Brain microvascular endothelial cell (primary cell): ENCODE measurements around the gene MORN5.

Experiments
- DNase-seq: peaks from one replicate; pipeline ENCODE4 v3.0.0-alpha.2; 2020
- H3K27ac ChIP-seq: fragments of 250-450 bp; sonication (Bioruptor Pico); 2 replicates; pipeline ENCODE4 v1.5.1; 2020; ENCODE audit warnings: mild to moderate bottlenecking, moderate library complexity
- H3K27me3 ChIP-seq: fragments of 250-450 bp; sonication (Bioruptor Pico); replicated peaks from 2 replicates; pipeline ENCODE4 v1.5.1; 2020; ENCODE audit warnings: mild to moderate bottlenecking
- H3K36me3 ChIP-seq: fragments of 250-450 bp; sonication (Bioruptor Pico); replicated peaks from 2 replicates; pipeline ENCODE4 v1.5.1; 2020; ENCODE audit warnings: mild to moderate bottlenecking
- H3K4me3 ChIP-seq: 2 replicates; pipeline ENCODE4 v1.5.1; 2011; ENCODE audit warnings: low read depth, mild to moderate bottlenecking, control low read depth, low read length, moderate library complexity
- in situ Hi-C: cut with HindIII; loops from 2 replicates; pipeline ENCODE4 v1.10.0; 2017; ENCODE audit warnings: low sequenced_read_pairs, low pct_ligation_motif_present
- TF ChIP-seq, protein P1 (sequence below): IDR thresholded peaks from 2 replicates; pipeline ENCODE4 v1.5.1; 2011; ENCODE audit warnings: low read depth, mild to moderate bottlenecking, moderate library complexity, low read length, control low read depth, inconsistent platforms; ENCODE audit errors: missing control alignments

The MORN5 gene

DNA sequence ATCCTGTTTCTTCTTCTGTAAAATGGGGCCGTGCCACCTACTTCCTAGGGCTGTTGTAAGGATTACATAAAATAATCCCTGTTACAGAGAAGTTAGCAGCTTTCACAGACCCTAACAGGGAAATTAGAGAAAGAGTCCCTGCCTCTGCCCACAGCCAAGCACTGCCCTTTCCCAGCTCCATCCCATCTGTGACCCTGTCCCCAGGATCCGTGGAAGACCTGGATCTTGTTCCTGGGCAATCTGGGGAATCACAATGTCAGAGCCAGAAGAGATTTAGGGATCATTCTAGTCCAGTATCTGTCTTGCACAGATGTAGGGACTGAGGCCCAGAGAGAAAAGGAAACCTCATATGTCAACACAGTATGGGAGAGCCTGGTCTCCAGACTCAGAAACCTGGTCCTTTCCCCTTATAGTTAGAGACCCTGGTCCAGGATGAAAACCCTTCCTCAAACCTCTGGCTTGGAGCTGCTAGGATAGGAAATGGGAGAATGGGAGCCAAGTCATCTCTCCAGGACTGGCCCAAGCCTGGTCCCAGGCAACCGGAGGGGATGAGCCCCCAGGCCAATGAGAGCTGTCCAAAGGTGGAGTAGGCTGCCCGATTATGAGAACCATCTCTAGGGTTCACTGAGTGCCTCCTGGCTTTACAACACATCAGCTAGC lies 56.6 kb downstream of the MORN5 start:
- Histone ChIP-seq H3K4me3 (no peak overlapping the region), H3K27ac (no peak overlapping the region), H3K36me3 (no peaks in the 10 kb centered on the region), H3K27me3 (peaks cover 100% of the 10 kb centered on the region)
- TF ChIP-seq, protein P1, sequence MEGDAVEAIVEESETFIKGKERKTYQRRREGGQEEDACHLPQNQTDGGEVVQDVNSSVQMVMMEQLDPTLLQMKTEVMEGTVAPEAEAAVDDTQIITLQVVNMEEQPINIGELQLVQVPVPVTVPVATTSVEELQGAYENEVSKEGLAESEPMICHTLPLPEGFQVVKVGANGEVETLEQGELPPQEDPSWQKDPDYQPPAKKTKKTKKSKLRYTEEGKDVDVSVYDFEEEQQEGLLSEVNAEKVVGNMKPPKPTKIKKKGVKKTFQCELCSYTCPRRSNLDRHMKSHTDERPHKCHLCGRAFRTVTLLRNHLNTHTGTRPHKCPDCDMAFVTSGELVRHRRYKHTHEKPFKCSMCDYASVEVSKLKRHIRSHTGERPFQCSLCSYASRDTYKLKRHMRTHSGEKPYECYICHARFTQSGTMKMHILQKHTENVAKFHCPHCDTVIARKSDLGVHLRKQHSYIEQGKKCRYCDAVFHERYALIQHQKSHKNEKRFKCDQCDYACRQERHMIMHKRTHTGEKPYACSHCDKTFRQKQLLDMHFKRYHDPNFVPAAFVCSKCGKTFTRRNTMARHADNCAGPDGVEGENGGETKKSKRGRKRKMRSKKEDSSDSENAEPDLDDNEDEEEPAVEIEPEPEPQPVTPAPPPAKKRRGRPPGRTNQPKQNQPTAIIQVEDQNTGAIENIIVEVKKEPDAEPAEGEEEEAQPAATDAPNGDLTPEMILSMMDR = no peak
- DNase-seq = no peak
- in situ Hi-C loops = no loop called here

DNA sequence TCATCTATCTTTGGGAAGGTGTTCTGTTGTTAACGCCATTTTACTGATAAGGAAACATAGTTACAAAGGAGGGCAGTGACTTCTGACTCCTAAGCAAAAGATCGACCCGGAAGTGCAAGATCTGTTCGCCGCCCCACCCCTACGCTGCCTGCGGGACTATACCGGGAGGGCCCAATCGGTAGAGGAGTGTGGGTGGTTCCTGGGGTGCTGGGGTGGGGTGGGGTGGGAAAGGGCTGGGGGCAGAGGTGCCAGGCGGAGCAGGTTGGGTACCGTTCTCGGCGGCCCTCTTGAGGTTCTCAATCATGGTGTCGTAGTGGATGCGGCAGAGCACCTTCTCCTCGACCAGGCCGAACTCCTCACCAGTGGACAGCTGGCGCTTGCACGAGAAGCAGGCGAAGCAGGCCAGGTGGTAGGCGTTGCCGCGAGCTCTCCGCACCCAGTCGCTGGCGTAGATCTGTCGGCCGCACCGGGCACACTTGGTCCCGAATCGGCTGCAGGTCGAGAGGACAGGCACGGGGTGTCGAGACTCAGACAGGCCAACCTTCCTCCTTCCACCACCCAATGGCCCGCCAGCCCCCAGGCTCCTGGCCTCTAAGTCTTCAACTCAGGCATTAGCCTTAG lies 57.2 kb downstream of the MORN5 start:
- no peak overlapping the region for H3K4me3 ChIP-seq
- DNase-seq = no peak
- no peaks in the 10 kb centered on the region for H3K36me3 ChIP-seq
- H3K27ac ChIP-seq = no peak overlapping the region
- H3K27me3 ChIP-seq = peaks cover 100% of the 10 kb centered on the region
- in situ Hi-C loops = no loop called here
- TF ChIP-seq, protein P1 = no peak

DNA sequence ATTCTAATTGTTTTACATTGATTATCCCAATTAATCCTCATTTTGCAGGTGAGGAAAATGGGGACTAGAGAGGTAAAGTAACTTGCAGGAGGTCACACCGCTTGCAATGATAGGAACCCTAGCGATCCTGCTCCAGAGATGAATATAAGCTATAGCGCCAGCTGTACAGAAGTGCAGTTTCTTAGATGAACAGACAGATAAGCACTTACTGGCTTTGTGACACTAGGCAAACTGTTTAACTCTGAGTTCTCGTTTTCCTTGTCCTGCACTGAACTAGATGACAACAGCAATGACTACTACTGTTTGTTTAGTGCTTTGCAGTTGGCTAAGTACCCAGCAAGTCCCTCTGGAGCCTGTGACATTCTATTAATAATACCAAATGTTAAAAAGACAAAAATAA lies 57.9 kb downstream of the MORN5 start:
- Histone ChIP-seq H3K36me3 (no peaks in the 10 kb centered on the region), H3K27ac (no peak overlapping the region), H3K27me3 (peaks cover 100% of the 10 kb centered on the region), H3K4me3 (no peak overlapping the region)
- in situ Hi-C loops = no loop called here
- no peak for DNase-seq
- TF ChIP-seq, protein P1 = no peak

DNA sequence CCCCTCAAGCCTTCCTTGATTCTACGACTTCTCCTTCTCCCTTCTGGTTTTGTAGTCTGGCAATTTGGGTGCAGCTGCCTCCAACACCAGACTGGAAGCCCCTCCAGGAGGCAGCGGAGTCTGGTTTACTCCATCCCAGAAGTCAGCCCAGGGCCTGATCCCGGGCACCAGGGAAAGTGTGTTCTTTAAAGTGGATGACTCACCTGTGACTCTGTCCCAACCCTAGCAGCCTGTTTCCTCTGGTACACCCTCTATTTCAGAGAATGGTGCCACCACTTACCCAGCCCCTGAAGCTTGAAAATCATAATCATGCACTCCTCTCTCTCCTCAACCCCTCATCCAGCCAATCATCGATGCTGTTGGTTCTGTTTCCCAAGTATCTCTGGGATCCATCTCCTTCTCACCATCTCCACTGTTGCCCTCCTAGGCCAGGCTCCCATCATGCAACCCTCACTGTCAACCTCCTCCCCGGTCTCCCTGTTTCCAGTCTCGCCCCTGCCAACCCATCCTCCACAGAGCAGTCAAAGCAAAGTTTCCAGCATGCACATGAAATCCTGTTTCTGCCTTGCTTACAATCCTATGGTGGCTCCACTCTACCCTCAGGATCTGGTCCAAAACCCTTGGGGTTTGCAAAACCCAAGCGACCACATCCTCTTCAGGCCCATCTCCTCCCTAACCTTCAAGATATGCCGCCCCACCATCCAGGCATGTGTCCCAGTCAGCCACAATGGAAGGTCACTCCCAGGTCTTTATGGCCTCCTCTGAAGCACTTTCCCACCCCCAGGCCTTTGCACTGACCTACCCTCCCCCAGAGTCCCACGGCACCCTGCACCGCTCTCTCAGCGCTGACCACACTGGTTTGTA lies 58.6 kb downstream of the MORN5 start:
- H3K27me3 ChIP-seq = peaks cover 99% of the 10 kb centered on the region
- DNase-seq = no peak
- H3K4me3 ChIP-seq = no peak overlapping the region
- TF ChIP-seq, protein P1 = no peak
- H3K36me3 ChIP-seq = no peaks in the 10 kb centered on the region
- in situ Hi-C loops = no loop called here
- no peak overlapping the region for H3K27ac ChIP-seq

DNA sequence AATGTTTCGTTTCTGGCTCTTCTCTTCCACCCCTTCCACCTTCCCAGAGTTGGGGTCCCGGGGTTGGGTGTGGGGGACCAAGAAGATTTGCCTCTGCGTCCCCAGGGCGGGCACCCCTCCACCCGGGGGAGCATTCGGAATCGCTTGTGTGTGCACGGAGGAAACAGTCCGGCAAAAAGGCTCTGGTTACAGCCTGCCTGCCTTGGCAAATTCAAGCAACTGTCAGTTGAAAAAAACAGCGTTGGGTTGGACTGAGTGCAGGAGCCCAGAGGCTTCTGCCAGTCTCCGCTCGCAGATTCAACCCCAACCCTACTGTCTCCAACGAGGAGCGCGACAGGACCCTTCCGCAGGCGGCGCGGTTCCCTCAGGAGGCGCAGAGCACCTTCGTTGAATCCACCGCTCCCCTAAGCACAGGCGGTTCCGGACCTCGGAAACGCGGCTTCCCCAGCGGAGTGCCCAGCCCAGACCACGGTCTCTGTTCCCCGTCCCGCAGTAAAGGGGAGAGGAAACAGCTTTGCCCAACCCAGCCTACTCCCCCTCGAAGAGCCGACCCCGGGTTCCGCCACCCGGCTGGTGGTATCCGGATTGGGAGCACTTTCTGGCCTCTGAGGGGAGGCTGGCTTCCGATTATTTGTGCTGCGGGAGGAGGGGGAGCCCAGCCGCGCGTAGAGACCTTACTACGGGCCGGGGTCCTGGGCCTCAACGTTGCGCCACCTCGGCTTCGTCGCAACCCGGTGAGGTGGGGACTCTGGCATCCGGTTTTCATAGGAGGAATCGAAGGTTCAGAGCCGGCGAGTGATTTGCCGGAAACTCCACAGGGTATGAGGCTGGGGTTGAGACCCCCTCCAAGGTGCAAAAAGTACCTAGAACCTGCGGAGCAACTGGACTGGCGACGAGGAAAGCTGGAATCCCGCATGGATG lies 59.5 kb downstream of the MORN5 start:
- H3K27me3 ChIP-seq = peaks cover 93% of the 10 kb centered on the region
- no peaks in the 10 kb centered on the region for H3K36me3 ChIP-seq
- no peak overlapping the region for H3K27ac ChIP-seq
- no peak for DNase-seq
- H3K4me3 ChIP-seq = no peak overlapping the region
- TF ChIP-seq, protein P1 = no peak
- in situ Hi-C loops = no loop called here
